Retinal pigment epithelial cell (primary cell): ENCODE results near the gene KIFC3.

Experiments
- DNase-seq: peaks from one replicate; pipeline ENCODE4 v3.0.0-alpha.2; 2010; ENCODE audit warnings: low read depth
- H3K4me3 ChIP-seq: 2 replicates; pipeline ENCODE4 v1.5.1; 2011; ENCODE audit warnings: mild to moderate bottlenecking, low read length, control low read depth, moderate library complexity
- TF ChIP-seq, protein P1 (sequence below): conservative IDR thresholded peaks from 2 replicates; pipeline ENCODE4 v1.5.1; 2011; ENCODE audit warnings: low read depth, low read length, control low read depth, inconsistent platforms

Gene KIFC3

DNA sequence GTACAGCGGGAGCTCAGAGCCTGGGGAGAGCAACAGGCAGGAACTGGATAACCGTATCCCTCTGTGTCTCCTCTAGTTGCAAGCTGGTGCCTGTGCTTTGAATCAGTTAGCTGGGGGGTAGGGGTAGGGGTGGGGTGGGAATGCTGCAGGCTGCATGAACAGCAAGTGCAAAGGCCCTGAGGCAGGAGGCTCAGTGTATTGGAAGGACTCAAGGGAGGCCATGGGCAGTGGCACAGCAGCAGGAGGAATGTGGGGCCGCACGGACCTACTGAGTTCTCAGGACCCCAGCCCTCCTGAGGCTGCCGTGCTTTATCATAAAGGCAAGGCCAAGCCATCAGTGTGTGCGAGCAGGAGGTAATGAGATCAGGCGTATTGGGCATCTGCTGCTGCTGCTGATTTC is 63.4 kb downstream of the KIFC3 start:
- H3K4me3 ChIP-seq = no peak overlapping the region
- TF ChIP-seq, protein P1, sequence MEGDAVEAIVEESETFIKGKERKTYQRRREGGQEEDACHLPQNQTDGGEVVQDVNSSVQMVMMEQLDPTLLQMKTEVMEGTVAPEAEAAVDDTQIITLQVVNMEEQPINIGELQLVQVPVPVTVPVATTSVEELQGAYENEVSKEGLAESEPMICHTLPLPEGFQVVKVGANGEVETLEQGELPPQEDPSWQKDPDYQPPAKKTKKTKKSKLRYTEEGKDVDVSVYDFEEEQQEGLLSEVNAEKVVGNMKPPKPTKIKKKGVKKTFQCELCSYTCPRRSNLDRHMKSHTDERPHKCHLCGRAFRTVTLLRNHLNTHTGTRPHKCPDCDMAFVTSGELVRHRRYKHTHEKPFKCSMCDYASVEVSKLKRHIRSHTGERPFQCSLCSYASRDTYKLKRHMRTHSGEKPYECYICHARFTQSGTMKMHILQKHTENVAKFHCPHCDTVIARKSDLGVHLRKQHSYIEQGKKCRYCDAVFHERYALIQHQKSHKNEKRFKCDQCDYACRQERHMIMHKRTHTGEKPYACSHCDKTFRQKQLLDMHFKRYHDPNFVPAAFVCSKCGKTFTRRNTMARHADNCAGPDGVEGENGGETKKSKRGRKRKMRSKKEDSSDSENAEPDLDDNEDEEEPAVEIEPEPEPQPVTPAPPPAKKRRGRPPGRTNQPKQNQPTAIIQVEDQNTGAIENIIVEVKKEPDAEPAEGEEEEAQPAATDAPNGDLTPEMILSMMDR = no peak
- no peak for DNase-seq

DNA sequence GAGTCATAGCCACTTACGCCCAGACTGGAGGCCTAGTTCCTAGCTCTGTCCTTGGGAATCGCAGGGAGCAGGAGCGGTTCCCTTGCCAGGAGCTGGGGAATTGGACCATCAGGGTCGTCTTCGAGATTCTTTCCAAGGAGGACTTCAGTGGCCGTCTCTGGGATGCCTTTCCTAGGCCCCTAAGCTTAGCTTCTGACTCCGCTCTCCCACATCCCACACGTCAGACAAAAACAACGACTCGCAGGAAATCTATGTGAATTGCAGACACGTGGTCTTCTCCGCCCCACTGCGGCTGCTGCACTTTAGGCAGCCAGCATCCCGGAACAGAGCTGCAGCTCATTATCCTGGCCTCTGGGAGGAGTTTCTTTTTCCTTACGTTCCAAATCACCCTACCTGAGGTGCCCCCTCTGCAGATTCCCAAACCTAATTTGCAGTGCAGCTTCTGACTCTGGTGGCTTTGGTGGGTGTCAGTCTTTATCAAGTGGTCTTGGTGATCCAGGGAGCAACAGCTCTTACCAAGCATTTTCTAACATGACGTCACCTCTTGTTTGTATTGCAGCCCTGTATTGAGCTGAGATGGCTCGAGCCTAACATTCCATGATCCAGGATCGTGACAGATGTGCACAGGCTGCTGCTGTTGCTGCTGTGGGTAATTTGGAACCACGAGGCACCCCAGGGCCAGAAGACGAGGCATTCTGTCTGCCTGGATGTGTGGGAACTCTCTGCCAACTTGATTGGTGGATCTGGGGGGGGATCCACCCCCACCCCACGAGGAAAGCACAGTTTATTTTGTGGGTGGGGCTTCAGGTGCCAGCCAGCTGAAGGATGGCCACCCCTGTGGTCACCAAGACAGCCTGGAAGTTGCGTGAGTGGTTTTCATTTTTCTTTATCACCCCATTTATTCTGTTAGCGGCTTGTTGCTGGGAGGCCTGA is 65.6 kb downstream of the KIFC3 start:
- DNase-seq = peak; percentile 28
- TF ChIP-seq, protein P1 = peak; percentile 15
- H3K4me3 ChIP-seq = peak overlapping the region; percentile 76

DNA sequence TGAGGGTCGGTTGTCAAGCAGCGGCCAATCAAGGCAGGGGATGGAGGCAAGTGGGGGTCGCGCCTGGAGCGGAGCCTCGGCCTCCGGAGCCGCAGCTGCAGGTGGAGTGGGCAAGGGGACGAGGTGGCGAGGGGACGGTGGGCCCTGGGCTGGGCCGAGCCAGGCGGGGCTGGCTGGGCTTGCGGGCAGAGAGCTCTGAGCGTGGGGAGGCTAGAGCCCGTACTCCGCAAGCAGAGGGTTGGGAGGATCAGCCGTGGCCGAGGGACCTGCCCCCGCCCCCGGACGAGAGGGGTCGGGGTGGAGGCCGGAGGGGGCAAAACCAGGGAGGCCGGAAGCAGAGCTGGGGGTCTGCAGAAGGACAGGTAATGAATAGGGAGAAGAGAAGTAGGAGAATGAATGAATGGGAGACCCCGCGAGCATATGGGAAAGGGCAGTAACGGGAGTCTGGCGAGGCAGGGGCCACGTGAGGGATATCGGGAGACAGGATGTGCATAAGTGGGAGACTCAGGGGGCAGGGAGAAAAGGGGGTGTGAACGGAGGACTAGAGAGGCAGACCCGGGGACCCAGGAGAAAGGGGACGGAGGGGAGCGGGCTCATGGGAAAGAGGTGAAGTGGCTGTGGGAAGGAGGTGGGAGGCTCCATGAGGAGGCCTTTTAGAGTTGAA is 66.4 kb downstream of the KIFC3 start, which contains the start of gene KATNB1:
Gene KATNB1, plus strand, starts transcription at position 16 of the 664 bp plus-strand sequence. CDS start 1,474 bp downstream, outside the sequence.
- TF ChIP-seq, protein P1 = no peak
- DNase-seq = no peak

DNA sequence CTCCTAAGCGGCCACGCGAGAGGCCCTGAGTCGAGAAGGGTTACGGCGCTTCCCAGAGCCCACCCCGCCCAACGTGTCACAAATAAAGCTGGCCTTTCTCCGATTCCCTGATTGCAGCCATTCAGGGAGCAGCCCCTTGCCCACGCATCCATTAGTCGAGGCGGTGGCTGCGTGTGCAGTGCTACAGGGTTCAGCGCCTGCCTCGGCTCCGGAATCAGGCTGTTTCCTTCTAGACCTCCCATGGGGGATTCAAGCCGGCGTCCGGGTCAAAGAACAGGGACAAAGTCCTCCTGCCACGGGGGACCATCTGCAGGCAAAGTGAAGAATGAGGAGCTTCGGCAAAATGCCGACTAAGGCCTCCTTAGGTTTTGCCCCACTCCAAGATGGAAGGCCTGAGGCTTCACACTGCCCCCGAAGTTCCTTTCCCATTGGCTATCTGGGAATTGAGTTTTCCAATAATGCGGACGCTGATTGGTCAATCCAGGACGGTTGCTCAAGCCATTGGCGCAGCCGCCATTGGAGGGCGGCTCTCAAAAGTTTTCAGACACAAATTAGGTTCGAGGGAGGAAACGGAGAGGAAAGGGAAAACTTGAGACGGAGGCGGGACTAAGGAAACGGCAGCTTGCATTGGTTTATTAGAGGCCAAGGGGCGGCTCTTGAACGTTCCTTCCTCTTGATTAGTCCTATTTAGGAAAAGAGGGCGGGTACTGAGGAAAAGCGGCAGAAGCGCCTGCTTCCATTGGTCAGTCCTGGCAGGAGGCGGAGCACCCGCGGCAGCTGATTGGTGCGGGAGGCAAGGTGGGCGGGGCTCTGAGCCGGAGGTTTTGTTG is 67.2 kb downstream of the KIFC3 start:
- H3K4me3 ChIP-seq = peak overlapping the region; percentile 82
- TF ChIP-seq, protein P1 = no peak
- peak; percentile 100 for DNase-seq

More for the DNA sequence above, 66.4 kb downstream of the KIFC3 start, which contains the start of gene KATNB1:
- H3K4me3 ChIP-seq = peak within 1 kb of the TSS; percentile 82

DNA sequence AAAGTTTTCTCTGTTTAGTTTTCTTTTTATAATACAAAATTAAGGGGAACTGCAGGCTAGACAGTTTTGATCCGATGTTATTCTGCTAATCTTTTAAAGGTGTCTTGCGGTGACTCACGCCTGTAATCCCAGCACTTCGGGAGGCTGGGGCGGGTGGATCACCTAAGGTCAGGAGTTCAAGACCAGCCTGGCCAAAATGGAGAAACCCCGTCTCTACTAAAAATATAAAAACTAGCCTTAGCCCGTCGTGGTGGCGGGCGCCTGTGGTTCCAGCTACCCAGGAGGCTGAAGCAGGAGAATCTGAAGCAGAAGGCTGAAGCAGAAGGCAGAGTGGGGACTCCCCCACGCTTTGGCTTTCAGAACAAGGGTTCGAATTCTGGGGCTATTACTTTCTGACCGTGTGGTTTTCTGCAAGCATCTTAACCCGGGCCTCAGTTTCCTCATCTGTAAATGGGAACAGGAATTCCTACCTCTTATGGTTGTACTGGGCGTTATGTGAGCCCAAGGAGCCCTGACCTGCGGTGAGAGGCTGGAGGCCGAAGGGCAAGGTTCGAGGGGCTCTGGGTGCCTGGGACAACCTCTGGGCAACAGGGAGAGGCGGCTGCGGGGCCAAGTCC is 67.9 kb downstream of the KIFC3 start:
- H3K4me3 ChIP-seq = peak overlapping the region; percentile 82
- DNase-seq = no peak
- TF ChIP-seq, protein P1 = no peak

DNA sequence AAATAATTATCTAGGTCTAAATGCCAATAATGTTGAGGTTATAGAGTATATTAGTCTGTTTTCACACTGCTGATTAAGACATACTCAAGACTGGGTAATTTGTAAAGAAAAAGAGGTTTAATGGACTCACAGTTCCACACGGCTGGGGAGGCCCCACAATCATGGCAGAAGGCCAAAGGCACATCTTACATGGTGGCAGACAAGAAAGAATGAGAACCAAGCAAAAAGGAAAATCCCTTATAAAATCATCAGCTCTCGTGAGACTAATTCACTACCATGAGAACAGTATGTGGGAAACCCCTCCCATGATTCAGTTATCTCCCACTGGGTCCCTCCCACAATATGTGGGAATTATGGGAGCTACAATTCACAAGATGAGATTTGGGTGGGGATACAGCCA is 69.6 kb downstream of the KIFC3 start:
- TF ChIP-seq, protein P1 = no peak
- no peak overlapping the region for H3K4me3 ChIP-seq
- DNase-seq = no peak
